ENCODE data around the gene CDSN. TPM values are rescaled to one million over a fixed set of nuclear protein-coding genes. Genes with fewer than 3 reads are reported as not detected.

The CDSN gene
- total RNA-seq, 1 donor from 2014 or later, result not detected

DNA sequence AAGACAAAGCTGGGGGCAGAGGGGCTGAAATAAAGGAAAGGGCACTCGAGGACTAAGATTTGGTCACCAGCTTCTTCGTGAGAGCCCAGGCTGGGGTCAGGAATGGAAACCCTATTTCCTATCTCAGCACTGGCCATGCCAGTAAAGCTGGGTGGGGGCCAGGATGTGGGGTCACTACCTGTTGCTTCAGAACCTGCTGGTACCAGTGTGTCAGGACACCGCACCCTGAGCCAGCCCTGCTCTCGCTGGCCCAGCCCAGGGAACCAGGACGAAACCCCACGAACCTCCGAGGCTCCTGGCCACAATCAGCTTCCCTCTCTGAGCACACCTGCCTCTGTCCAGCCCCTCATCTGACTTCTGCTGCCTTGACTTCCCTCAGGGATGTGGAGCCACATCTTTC lies 2.1 kb downstream of the CDSN start:
- DNase-seq, result no peak
- H3K4me1 ChIP-seq, result peaks cover 60% of the 10 kb centered on the region
- no peak overlapping the region for H3K4me3 ChIP-seq
- intact Hi-C loops (cut with micrococcal nuclease), result no loop called here
- H3K9me3 ChIP-seq (replicated peaks), result no peaks in the 10 kb centered on the region
- no peaks in the 10 kb centered on the region for H3K27me3 ChIP-seq (ENCODE audit: low read depth)
- no peaks in the 10 kb centered on the region for H3K36me3 ChIP-seq
- TF ChIP-seq, protein P1, sequence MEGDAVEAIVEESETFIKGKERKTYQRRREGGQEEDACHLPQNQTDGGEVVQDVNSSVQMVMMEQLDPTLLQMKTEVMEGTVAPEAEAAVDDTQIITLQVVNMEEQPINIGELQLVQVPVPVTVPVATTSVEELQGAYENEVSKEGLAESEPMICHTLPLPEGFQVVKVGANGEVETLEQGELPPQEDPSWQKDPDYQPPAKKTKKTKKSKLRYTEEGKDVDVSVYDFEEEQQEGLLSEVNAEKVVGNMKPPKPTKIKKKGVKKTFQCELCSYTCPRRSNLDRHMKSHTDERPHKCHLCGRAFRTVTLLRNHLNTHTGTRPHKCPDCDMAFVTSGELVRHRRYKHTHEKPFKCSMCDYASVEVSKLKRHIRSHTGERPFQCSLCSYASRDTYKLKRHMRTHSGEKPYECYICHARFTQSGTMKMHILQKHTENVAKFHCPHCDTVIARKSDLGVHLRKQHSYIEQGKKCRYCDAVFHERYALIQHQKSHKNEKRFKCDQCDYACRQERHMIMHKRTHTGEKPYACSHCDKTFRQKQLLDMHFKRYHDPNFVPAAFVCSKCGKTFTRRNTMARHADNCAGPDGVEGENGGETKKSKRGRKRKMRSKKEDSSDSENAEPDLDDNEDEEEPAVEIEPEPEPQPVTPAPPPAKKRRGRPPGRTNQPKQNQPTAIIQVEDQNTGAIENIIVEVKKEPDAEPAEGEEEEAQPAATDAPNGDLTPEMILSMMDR (IDR thresholded peaks at IDR 0.05; ENCODE audit: borderline replicate concordance), result no peak
- H3K27ac ChIP-seq (replicated peaks), result no peak overlapping the region

DNA sequence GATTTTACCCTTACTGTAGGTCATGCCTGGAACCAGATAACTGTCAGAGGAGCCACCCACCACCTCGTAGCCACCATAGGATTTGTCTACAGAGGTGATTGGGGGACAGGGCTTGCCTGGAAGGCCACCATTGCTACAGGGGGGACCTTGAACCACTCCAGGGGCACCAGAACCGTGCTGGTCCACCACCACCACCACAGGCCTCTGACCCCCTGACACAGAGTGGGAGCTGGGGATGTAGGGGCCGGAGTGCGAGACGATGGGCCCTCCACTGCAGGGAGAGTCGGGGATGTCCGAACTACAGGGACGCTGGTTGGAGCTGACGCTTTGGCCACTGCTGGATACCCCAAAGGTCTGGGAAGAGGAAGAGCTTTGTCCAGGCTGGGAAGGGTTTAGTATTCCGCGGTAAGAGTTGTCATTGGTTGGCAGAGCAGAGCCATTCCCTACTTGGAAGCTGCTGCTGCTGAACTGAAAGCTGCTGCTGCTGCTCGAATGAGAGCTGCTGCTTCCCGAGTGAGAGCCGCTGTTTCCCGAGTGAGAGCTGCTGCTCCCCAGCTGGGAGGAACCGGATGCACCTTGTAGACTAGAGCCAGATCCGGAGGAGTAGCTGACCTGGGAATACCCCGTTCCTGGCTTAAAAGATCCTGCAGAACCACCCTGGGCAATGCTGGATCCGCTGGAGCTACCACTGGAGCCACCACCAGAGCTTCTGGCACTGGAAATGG lies 3.4 kb downstream of the CDSN start:
- intact Hi-C loops (cut with micrococcal nuclease), result no loop called here
- Histone ChIP-seq H3K9me3 (replicated peaks) (no peaks in the 10 kb centered on the region), H3K27ac (replicated peaks) (peak overlapping the region; percentile 75), H3K27me3 (ENCODE audit: low read depth) (no peaks in the 10 kb centered on the region), H3K4me1 (peaks cover 50% of the 10 kb centered on the region), H3K36me3 (no peaks in the 10 kb centered on the region), H3K4me3 (peak overlapping the region; percentile 48)
- DNase-seq, result no peak
- TF ChIP-seq, protein P1 (IDR thresholded peaks at IDR 0.05; ENCODE audit: borderline replicate concordance), result no peak

GRCh38 chr6:31115941-31116560 lies 4.2 kb downstream of the CDSN start:
- H3K27me3 ChIP-seq (ENCODE audit: low read depth), result no peaks in the 10 kb centered on the region
- TF ChIP-seq, protein P1 (IDR thresholded peaks at IDR 0.05; ENCODE audit: borderline replicate concordance), result no peak
- no peak for DNase-seq
- H3K4me3 ChIP-seq, result no peak overlapping the region
- peaks cover 50% of the 10 kb centered on the region for H3K4me1 ChIP-seq
- H3K36me3 ChIP-seq, result no peaks in the 10 kb centered on the region
- no peaks in the 10 kb centered on the region for H3K9me3 ChIP-seq (replicated peaks)
- H3K27ac ChIP-seq (replicated peaks), result peak overlapping the region; percentile 75
- intact Hi-C loops (cut with micrococcal nuclease), result no loop called here

- TF ChIP-seq, protein P1 (IDR thresholded peaks at IDR 0.05; ENCODE audit: borderline replicate concordance), result peak; percentile 34
- peaks cover 50% of the 10 kb centered on the region for H3K4me1 ChIP-seq
- no peaks in the 10 kb centered on the region for H3K36me3 ChIP-seq
These were observed 5.0 kb downstream of the CDSN start for GRCh38 chr6:31114970-31115849.

GRCh38 chr6:31114541-31114878 lies 5.7 kb downstream of the CDSN start, which contains the start of gene PSORS1C1:
PSORS1C1 (plus strand) TSS chr6:31114800; CDS start chr6:31129633, 14,833 bp downstream.
- DNase-seq, result peak; percentile 89
- intact Hi-C loops (cut with micrococcal nuclease), result no loop called here
- Histone ChIP-seq H3K9me3 (replicated peaks) (no peaks in the 10 kb centered on the region), H3K27me3 (ENCODE audit: low read depth) (peaks cover 5% of the 10 kb centered on the region), H3K4me3 (peak within 1 kb of the TSS; percentile 52), H3K27ac (replicated peaks) (peak within 1 kb of the TSS; percentile 73), H3K4me1 (peaks cover 50% of the 10 kb centered on the region), H3K36me3 (no peaks in the 10 kb centered on the region)
- TF ChIP-seq, protein P1 (IDR thresholded peaks at IDR 0.05; ENCODE audit: borderline replicate concordance), result no peak

More at GRCh38 chr6:31114970-31115849, 5.0 kb downstream of the CDSN start:
- DNase-seq, result no peak
- no peaks in the 10 kb centered on the region for H3K27me3 ChIP-seq (ENCODE audit: low read depth)
- H3K9me3 ChIP-seq (replicated peaks), result no peaks in the 10 kb centered on the region
- peak overlapping the region; percentile 52 for H3K4me3 ChIP-seq
- H3K27ac ChIP-seq (replicated peaks), result peak overlapping the region; percentile 73
- intact Hi-C loops (cut with micrococcal nuclease), result no loop called here

All from left ventricle myocardium inferior (tissue), 1 donor.